ENCODE measurements around the gene GPR15. TPM values are rescaled to one million over a fixed set of nuclear protein-coding genes. Genes with fewer than 3 reads are reported as not detected.

The GPR15 gene
- total and polyA plus RNA-seq, 2 donors (not counting 3 experiments of a cell fraction or from before 2014, with no cell fraction given) = not detected

DNA sequence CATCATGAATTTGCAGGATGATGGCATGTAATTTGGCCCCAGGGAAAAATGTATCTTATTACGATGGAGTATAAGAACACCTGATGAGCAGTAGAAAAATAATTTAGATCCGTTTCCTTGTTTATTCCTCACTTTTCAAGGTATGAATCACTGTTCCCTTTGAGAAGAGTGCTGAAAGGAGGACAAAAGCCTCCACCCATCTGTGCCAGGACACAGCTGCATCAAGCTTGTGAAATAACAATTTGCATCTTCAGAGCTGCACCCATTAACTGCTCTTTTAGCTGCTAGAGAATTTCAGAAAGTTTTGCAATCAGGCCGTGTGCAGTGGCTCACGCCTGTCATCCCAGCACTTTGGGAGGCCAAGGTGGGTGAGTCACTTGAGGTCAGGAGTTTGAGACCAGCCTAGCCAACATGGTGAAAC is 18.7 kb upstream of the GPR15 start:
- no peak overlapping the region for H3K27ac ChIP-seq (ENCODE audit: insufficient read depth, low read depth, low read length)
- no TSS peak for BruUV-seq (replicated peaks)
- intact Hi-C loops (cut with micrococcal nuclease) = no loop called here
- no peaks in the 10 kb centered on the region for H3K9me3 ChIP-seq (replicated peaks; ENCODE audit: control insufficient read depth, insufficient read depth, low read length)
- ChIA-PET POLR2A (no interaction called here), CTCF (no interaction called here)
- no peaks in the 10 kb centered on the region for H4K20me1 ChIP-seq (replicated peaks; ENCODE audit: control insufficient read depth, extremely low read depth, insufficient read depth, low read length)
- no peak overlapping the region for H3K4me2 ChIP-seq (ENCODE audit: insufficient read depth, low read length)
- no peak overlapping the region for H3K4me3 ChIP-seq (replicated peaks in 1 of 3; ENCODE audit: insufficient read depth in 1 of 3, low read depth in 1 of 3, low read length in 3 of 3)
- dilution Hi-C loops (cut with MboI; ENCODE audit: extremely low pct_ligation_motif_present, low sequenced_read_pairs) = no loop called here
- FAIRE-seq (no peak), DNase-seq (ENCODE audit: low read depth, low spot score) (no peak)
- H3K4me1 ChIP-seq (ENCODE audit: control insufficient read depth, extremely low read depth, insufficient read depth, low read length) = peaks cover 2% of the 10 kb centered on the region
- TF ChIP-seq, protein P1, sequence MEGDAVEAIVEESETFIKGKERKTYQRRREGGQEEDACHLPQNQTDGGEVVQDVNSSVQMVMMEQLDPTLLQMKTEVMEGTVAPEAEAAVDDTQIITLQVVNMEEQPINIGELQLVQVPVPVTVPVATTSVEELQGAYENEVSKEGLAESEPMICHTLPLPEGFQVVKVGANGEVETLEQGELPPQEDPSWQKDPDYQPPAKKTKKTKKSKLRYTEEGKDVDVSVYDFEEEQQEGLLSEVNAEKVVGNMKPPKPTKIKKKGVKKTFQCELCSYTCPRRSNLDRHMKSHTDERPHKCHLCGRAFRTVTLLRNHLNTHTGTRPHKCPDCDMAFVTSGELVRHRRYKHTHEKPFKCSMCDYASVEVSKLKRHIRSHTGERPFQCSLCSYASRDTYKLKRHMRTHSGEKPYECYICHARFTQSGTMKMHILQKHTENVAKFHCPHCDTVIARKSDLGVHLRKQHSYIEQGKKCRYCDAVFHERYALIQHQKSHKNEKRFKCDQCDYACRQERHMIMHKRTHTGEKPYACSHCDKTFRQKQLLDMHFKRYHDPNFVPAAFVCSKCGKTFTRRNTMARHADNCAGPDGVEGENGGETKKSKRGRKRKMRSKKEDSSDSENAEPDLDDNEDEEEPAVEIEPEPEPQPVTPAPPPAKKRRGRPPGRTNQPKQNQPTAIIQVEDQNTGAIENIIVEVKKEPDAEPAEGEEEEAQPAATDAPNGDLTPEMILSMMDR (IDR thresholded peaks at IDR 0.05; ENCODE audit: extremely low read depth in 1 of 2, insufficient read depth in 1 of 2, low read depth in 1 of 2, low read length in 2 of 2) = no peak
- TF ChIP-seq GATA2 (IDR thresholded peaks at IDR 0.05; ENCODE audit: insufficient read depth, insufficient read length, low read depth, low read length) = no peak
- TF ChIP-seq MYC (IDR thresholded peaks at IDR 0.05; ENCODE audit: low read depth, low read length) = no peak
- TF ChIP-seq FOS (IDR thresholded peaks at IDR 0.05; ENCODE audit: borderline replicate concordance, insufficient read depth, low read length) = no peak
- no peak for TF ChIP-seq POLR2A (IDR thresholded peaks at IDR 0.05; ENCODE audit: low read depth, low read length)
- TF ChIP-seq POLR2AphosphoS5 (IDR thresholded peaks at IDR 0.05; ENCODE audit: insufficient read depth, low read depth, low read length) = no peak
- H2AFZ ChIP-seq (ENCODE audit: low read depth, low read length) = no peak overlapping the region
- no peaks in the 10 kb centered on the region for H3K9me1 ChIP-seq (replicated peaks; ENCODE audit: control insufficient read depth, extremely low read depth, insufficient read depth, low read length)
- H3K27me3 ChIP-seq (ENCODE audit: control insufficient read depth in 2 of 2, insufficient read depth in 2 of 2, low read length in 2 of 2) = no peaks in the 10 kb centered on the region
- peaks cover 4 to 9% of the 10 kb centered on the region in 2 experiments for H3K36me3 ChIP-seq (ENCODE audit: control insufficient read depth in 2 of 2, extremely low read depth in 1 of 2, insufficient read depth in 2 of 2, low read length in 2 of 2)
- H3K9ac ChIP-seq (replicated peaks; ENCODE audit: extremely low read depth, insufficient read depth, low read length) = no peak overlapping the region
- no peaks in the 10 kb centered on the region for H3K79me2 ChIP-seq (ENCODE audit: control insufficient read depth, insufficient read depth, low read length)

DNA sequence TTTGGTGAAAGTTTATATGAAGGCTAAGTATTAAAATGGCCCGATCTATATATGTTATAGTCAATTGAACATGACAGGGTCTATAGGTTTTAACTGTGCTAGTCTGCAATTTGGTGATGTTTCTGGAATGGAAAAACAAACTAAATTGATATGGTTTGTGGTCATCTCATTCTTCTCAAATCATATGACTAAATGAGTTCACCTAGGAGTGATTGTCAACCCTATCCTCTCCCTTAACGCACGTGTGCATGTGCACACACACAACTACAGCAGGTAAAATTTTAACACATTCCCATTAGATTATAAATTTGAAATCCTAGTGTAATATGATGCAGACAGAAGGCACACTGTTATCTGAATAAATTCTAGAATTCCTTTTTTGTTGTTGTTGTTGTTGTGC is 18.0 kb upstream of the GPR15 start:
- Histone ChIP-seq H3K27me3 (ENCODE audit: control insufficient read depth in 2 of 2, insufficient read depth in 2 of 2, low read length in 2 of 2) (no peaks in the 10 kb centered on the region), H3K79me2 (ENCODE audit: control insufficient read depth, insufficient read depth, low read length) (no peaks in the 10 kb centered on the region), H3K4me3 (replicated peaks in 1 of 3; ENCODE audit: insufficient read depth in 1 of 3, low read depth in 1 of 3, low read length in 3 of 3) (no peak overlapping the region), H3K9me3 (replicated peaks; ENCODE audit: control insufficient read depth, insufficient read depth, low read length) (no peaks in the 10 kb centered on the region), H3K9me1 (replicated peaks; ENCODE audit: control insufficient read depth, extremely low read depth, insufficient read depth, low read length) (no peaks in the 10 kb centered on the region), H3K4me1 (ENCODE audit: control insufficient read depth, extremely low read depth, insufficient read depth, low read length) (peaks cover 2% of the 10 kb centered on the region), H3K9ac (replicated peaks; ENCODE audit: extremely low read depth, insufficient read depth, low read length) (no peak overlapping the region), H3K27ac (ENCODE audit: insufficient read depth, low read depth, low read length) (no peak overlapping the region), H3K4me2 (ENCODE audit: insufficient read depth, low read length) (no peak overlapping the region), H2AFZ (ENCODE audit: low read depth, low read length) (no peak overlapping the region), H3K36me3 (ENCODE audit: control insufficient read depth in 2 of 2, extremely low read depth in 1 of 2, insufficient read depth in 2 of 2, low read length in 2 of 2) (peaks cover 4 to 11% of the 10 kb centered on the region in 2 experiments), H4K20me1 (replicated peaks; ENCODE audit: control insufficient read depth, extremely low read depth, insufficient read depth, low read length) (no peaks in the 10 kb centered on the region)
- TF ChIP-seq MYC (IDR thresholded peaks at IDR 0.05; ENCODE audit: low read depth, low read length) (no peak), FOS (IDR thresholded peaks at IDR 0.05; ENCODE audit: borderline replicate concordance, insufficient read depth, low read length) (no peak), POLR2A (IDR thresholded peaks at IDR 0.05; ENCODE audit: low read depth, low read length) (no peak), POLR2AphosphoS5 (IDR thresholded peaks at IDR 0.05; ENCODE audit: insufficient read depth, low read depth, low read length) (no peak), JUN (IDR thresholded peaks at IDR 0.05; ENCODE audit: borderline replicate concordance, insufficient read depth, insufficient read length, low read depth) (no peak), EZH2 (IDR thresholded peaks at IDR 0.05; ENCODE audit: borderline replicate concordance, low read depth, low read length, severe bottlenecking) (no peak), GATA2 (IDR thresholded peaks at IDR 0.05; ENCODE audit: insufficient read depth, insufficient read length, low read depth, low read length) (no peak)
- TF ChIP-seq, protein P2, sequence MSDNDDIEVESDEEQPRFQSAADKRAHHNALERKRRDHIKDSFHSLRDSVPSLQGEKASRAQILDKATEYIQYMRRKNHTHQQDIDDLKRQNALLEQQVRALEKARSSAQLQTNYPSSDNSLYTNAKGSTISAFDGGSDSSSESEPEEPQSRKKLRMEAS (IDR thresholded peaks at IDR 0.05; ENCODE audit: insufficient read depth, insufficient read length) = no peak
- TF ChIP-seq, protein P1 (IDR thresholded peaks at IDR 0.05; ENCODE audit: extremely low read depth in 1 of 2, insufficient read depth in 1 of 2, low read depth in 1 of 2, low read length in 2 of 2) = no peak
- BruUV-seq (replicated peaks) = no TSS peak
- dilution Hi-C loops (cut with MboI; ENCODE audit: extremely low pct_ligation_motif_present, low sequenced_read_pairs) (no loop called here), intact Hi-C loops (cut with micrococcal nuclease) (no loop called here)
- ChIA-PET POLR2A (no interaction called here), CTCF (no interaction called here)
- DNase-seq (ENCODE audit: low read depth, low spot score) = no peak
- no peak for FAIRE-seq
